Measurements from ENCODE around the gene UBD. TPM values are rescaled to one million over a fixed set of nuclear protein-coding genes. Genes with fewer than 3 reads are reported as not detected.

The UBD gene
- total RNA-seq, 1 experiment from 2014 or later, result not detected

GRCh38 chr6:29517245-29517644, 42.3 kb downstream of the UBD start:
- POLR2A ChIA-PET, result no interaction called here
- Histone ChIP-seq H3K9me2 (ENCODE audit: insufficient read depth) (no peaks in the 10 kb centered on the region), H3K9ac (ENCODE audit: low read length) (no peak overlapping the region), H3K36me3 (ENCODE audit: control insufficient read depth in 1 of 2, insufficient read depth in 2 of 2, low read length in 2 of 2) (no peaks in the 10 kb centered on the region), H2AFZ (ENCODE audit: low read depth, low read length, poor library complexity, severe bottlenecking) (no peak overlapping the region), H3K4me1 (ENCODE audit: control insufficient read depth in 1 of 2, insufficient read depth in 2 of 2, low read length in 2 of 2) (peaks cover 5 to 8% of the 10 kb centered on the region in 2 experiments; a peak in 3 of 4 replicates), H3K27me3 (ENCODE audit: insufficient read depth, low read length) (no peaks in the 10 kb centered on the region), H3K27ac (ENCODE audit: low read depth, low read length) (no peak overlapping the region), H3K9me3 (ENCODE audit: control insufficient read depth in 1 of 2, insufficient read depth in 1 of 2, low read depth in 1 of 2, low read length in 2 of 2) (no peaks in the 10 kb centered on the region), H3K79me2 (ENCODE audit: insufficient read depth, low read length) (no peaks in the 10 kb centered on the region), H3K4me2 (ENCODE audit: low read length) (no peak overlapping the region), H4K20me1 (ENCODE audit: insufficient read depth) (no peaks in the 10 kb centered on the region), H3K4me3 (replicated peaks in 1 of 2; ENCODE audit: low read depth in 1 of 2, low read length in 2 of 2) (no peak overlapping the region)
- RAD21 ChIA-PET (ENCODE audit: low non-redundant PET in 1 of 2, low total read pairs in 2 of 2, uncharacterized antibody in 2 of 2, unreplicated experiment in 2 of 2), result no interaction called here
- DNase-seq (ENCODE audit: low read depth, low spot score) (no peak), ATAC-seq (no peak; the same call in 1 of the 2 replicates)
- TF ChIP-seq RAD21 (IDR thresholded peaks at IDR 0.05; ENCODE audit: low read depth), result peak; percentile 26; the same call in 1 of the 2 replicates
- TF ChIP-seq CTCF (IDR thresholded peaks at IDR 0.05 in 2 of 3, conservative IDR thresholded peaks at IDR 0.05 in 1 of 3; ENCODE audit: borderline replicate concordance in 1 of 3, insufficient read depth in 1 of 3, low read depth in 2 of 3, low read length in 2 of 3), result 0 out of 6 replicates have a peak, but pooled peaks of 1 of the 3 experiments have one; percentile 6
- no peak for TF ChIP-seq POLR2AphosphoS5 (IDR thresholded peaks at IDR 0.05; ENCODE audit: low read depth, low read length)
- no TSS peak for BruUV-seq (replicated peaks)
- intact Hi-C loops (cut with micrococcal nuclease), result no loop called here
- CTCF ChIA-PET, result no interaction called here

- no TSS peak for BruUV-seq (replicated peaks)
- DNase-seq (ENCODE audit: low read depth, low spot score) (peak; percentile 32), ATAC-seq (peak; percentile 97)
- peaks cover 5 to 8% of the 10 kb centered on the region in 2 experiments; a peak in 3 of 4 replicates for H3K4me1 ChIP-seq (ENCODE audit: control insufficient read depth in 1 of 2, insufficient read depth in 2 of 2, low read length in 2 of 2)
- peak; percentile 68 for TF ChIP-seq FOSL1 (IDR thresholded peaks at IDR 0.05; ENCODE audit: low read depth)
- TF ChIP-seq SP1 (IDR thresholded peaks at IDR 0.05; ENCODE audit: low read depth), result peak; percentile 42; the same call in 1 of the 2 replicates
- no peak for TF ChIP-seq EZH2phosphoT487 (IDR thresholded peaks at IDR 0.05; ENCODE audit: borderline replicate concordance)
- no peak for TF ChIP-seq ZBTB33 (IDR thresholded peaks at IDR 0.05; ENCODE audit: extremely low read depth, insufficient replicate concordance, low read length)
- no peak for TF ChIP-seq TCF7L2 (IDR thresholded peaks at IDR 0.05; ENCODE audit: borderline replicate concordance, extremely low read depth, insufficient read depth, insufficient read length)
- peak; percentile 69 for TF ChIP-seq JUND (IDR thresholded peaks at IDR 0.05)
- TF ChIP-seq YY1 (IDR thresholded peaks at IDR 0.05; ENCODE audit: extremely low read depth, insufficient replicate concordance, low read depth, low read length), result no peak
- TF ChIP-seq CBX3 (IDR thresholded peaks at IDR 0.05; ENCODE audit: low read depth), result peak; percentile 68; the same call in 1 of the 2 replicates
- TF ChIP-seq MAX (IDR thresholded peaks at IDR 0.05), result peak; percentile 13; the same call in 1 of the 2 replicates
- TF ChIP-seq CEBPB (IDR thresholded peaks at IDR 0.05; ENCODE audit: low read depth), result peak; percentile 45; the same call in 1 of the 2 replicates
- H3K27me3 ChIP-seq (ENCODE audit: insufficient read depth, low read length), result no peaks in the 10 kb centered on the region
- H3K9me2 ChIP-seq (ENCODE audit: insufficient read depth), result no peaks in the 10 kb centered on the region
- no peak overlapping the region for H3K4me3 ChIP-seq (replicated peaks in 1 of 2; ENCODE audit: low read depth in 1 of 2, low read length in 2 of 2)
- H3K79me2 ChIP-seq (ENCODE audit: insufficient read depth, low read length), result no peaks in the 10 kb centered on the region
- RAD21 ChIA-PET (ENCODE audit: low non-redundant PET in 1 of 2, low total read pairs in 2 of 2, uncharacterized antibody in 2 of 2, unreplicated experiment in 2 of 2), result no interaction called here
- CTCF ChIA-PET, result no interaction called here
- H3K4me2 ChIP-seq (ENCODE audit: low read length), result peak overlapping the region; percentile 50
- no peaks in the 10 kb centered on the region for H3K36me3 ChIP-seq (ENCODE audit: control insufficient read depth in 1 of 2, insufficient read depth in 2 of 2, low read length in 2 of 2)
- H4K20me1 ChIP-seq (ENCODE audit: insufficient read depth), result no peaks in the 10 kb centered on the region
- POLR2A ChIA-PET, result no interaction called here
- no peak overlapping the region for H3K9ac ChIP-seq (ENCODE audit: low read length)
- no peaks in the 10 kb centered on the region for H3K9me3 ChIP-seq (ENCODE audit: control insufficient read depth in 1 of 2, insufficient read depth in 1 of 2, low read depth in 1 of 2, low read length in 2 of 2)
- intact Hi-C loops (cut with micrococcal nuclease), result no loop called here
- no peak overlapping the region for H3K27ac ChIP-seq (ENCODE audit: low read depth, low read length)
- H2AFZ ChIP-seq (ENCODE audit: low read depth, low read length, poor library complexity, severe bottlenecking), result peak overlapping the region; percentile 65
These were observed 43.4 kb downstream of the UBD start for GRCh38 chr6:29516108-29516507.

Data from HCT116 (cell line).